Lung (tissue), 12 donors: ENCODE results near the gene MATR3. TPM values are rescaled to one million over a fixed set of nuclear protein-coding genes. Genes with fewer than 3 reads are reported as not detected.

Experiments
- ATAC-seq: fragments of 200-7000 bp; cut with Tn5 transposase; one replicate; pipeline ENCODE4 v1.9.1; 2020; ENCODE audit warnings: moderate number of reproducible peaks; ENCODE audit not compliant: insufficient read depth, low FRiP score
- DNase-seq, 3 donors: peaks; one replicate each; pipeline ENCODE4 v3.0.0-alpha.2; 2013 to 2017
- H3K27ac ChIP-seq, 2 donors: one replicate each; pipeline ENCODE4 v1.5.1; 2013; ENCODE audit warnings: mild to moderate bottlenecking in 2 of 2, moderate library complexity in 2 of 2, control low read depth in 1 of 2, inconsistent platforms in 1 of 2, low read depth in 1 of 2, low read length in 1 of 2
- H3K27me3 ChIP-seq, 3 donors: one replicate each; pipeline ENCODE4 v1.5.1; 2013; ENCODE audit warnings: low read length in 2 of 3; ENCODE audit not compliant: control insufficient read depth in 3 of 3, insufficient read depth in 3 of 3
- H3K36me3 ChIP-seq, 4 donors: one replicate each; pipeline ENCODE4 v1.5.1; 2013; ENCODE audit warnings: low read length in 4 of 4, mild to moderate bottlenecking in 1 of 4, moderate library complexity in 1 of 4; ENCODE audit not compliant: control insufficient read depth in 4 of 4, insufficient read depth in 4 of 4
- H3K4me1 ChIP-seq, 5 donors: one replicate each; pipeline ENCODE4 v1.5.1; 2013; ENCODE audit warnings: low read length in 5 of 5, mild to moderate bottlenecking in 2 of 5, moderate library complexity in 1 of 5; ENCODE audit not compliant: control insufficient read depth in 5 of 5, insufficient read depth in 5 of 5
- H3K4me3 ChIP-seq: one replicate; pipeline ENCODE4 v1.5.1; 2013; ENCODE audit warnings: mild to moderate bottlenecking, control low read depth, moderate library complexity
- H3K9ac ChIP-seq, 2 donors: one replicate each; pipeline ENCODE4 v1.5.1; 2013; ENCODE audit warnings: low read length in 2 of 2, control low read depth in 1 of 2; ENCODE audit not compliant: insufficient read depth in 1 of 2
- H3K9me3 ChIP-seq, 4 donors: one replicate each; pipeline ENCODE4 v1.5.1; 2013; ENCODE audit warnings: low read length in 3 of 4, mild to moderate bottlenecking in 1 of 4, moderate library complexity in 1 of 4; ENCODE audit not compliant: control insufficient read depth in 4 of 4, insufficient read depth in 3 of 4
- CTCF ChIP-seq: IDR thresholded peaks from 2 replicates; pipeline ENCODE4 v1.5.1; 2012; ENCODE audit warnings: mild to moderate bottlenecking; ENCODE audit errors: control extremely low read depth, extremely low read depth
- WGBS, 2 donors: extraction: QIAGEN DNeasy Blood & Tissue Kit; methylation state at CpG; one replicate each; pipeline ENCODE4 v1.1.7; 2013; 5-methylcytosine and 5-hydroxymethylcytosine counted together
- polyA plus RNA-seq, 2 donors: library from polyadenylated mRNA; stranded (reverse); fragments of 200-250 nt; gene quantifications; one replicate each; pipeline ENCODE4 v1.2.1, GENCODE V29; 2013
- total RNA-seq, 2 donors: library from RNA; depleted of rRNA in 1 of 2; stranded (reverse); fragments of >200 nt in 1 of 2; gene quantifications; one replicate each; pipeline ENCODE4 v1.2.1, GENCODE V29; 2014 to 2021
- donor health status: control.
- donor health status: control.
- donor health status: Bipolar disorder and iron deficiency.
- donor health status: healthy.
- donor health status: DM: yes; HTN: yes; CAD: no.

Gene MATR3
- total and polyA plus RNA-seq, 4 donors = 89.9 to 461 (median 100) TPM

GRCh38 chr5:139368613-139369012 is 75.1 kb downstream of the MATR3 start:
- ATAC-seq (no peak), DNase-seq (peak in 1 of 3 donors; percentile 19)
- peaks cover 21 to 44% (median 30%) of the 10 kb centered on the region in 4 donors for H3K36me3 ChIP-seq

GRCh38 chr5:139369181-139369580 is 75.6 kb downstream of the MATR3 start:
- H3K9ac ChIP-seq = no peak overlapping the region
- 94 to 95% methylated on average over 1 of the region's 1 CpG for WGBS, 2 donors
- TF ChIP-seq CTCF = no peak
- peaks cover 17 to 39% (median 28%) of the 10 kb centered on the region in 4 donors for H3K36me3 ChIP-seq
- H3K4me3 ChIP-seq = no peak overlapping the region
- DNase-seq (no peak), ATAC-seq (no peak)
- no peak overlapping the region for H3K27ac ChIP-seq
- H3K9me3 ChIP-seq = no peaks in the 10 kb centered on the region
- H3K27me3 ChIP-seq = no peaks in the 10 kb centered on the region
- peaks cover 0 to 3% (median 0%) of the 10 kb centered on the region in 5 donors for H3K4me1 ChIP-seq

More at GRCh38 chr5:139368613-139369012, 75.1 kb downstream of the MATR3 start:
- no peak for TF ChIP-seq CTCF
- Histone ChIP-seq H3K27me3 (no peaks in the 10 kb centered on the region), H3K27ac (no peak overlapping the region), H3K4me1 (peaks cover 0 to 3% (median 0%) of the 10 kb centered on the region in 5 donors), H3K4me3 (no peak overlapping the region), H3K9ac (no peak overlapping the region), H3K9me3 (no peaks in the 10 kb centered on the region)
- WGBS, 2 donors = 79 to 83% methylated on average over 2 of the region's 2 CpGs

GRCh38 chr5:139371482-139372435 is 78.2 kb downstream of the MATR3 start:
- no peak overlapping the region for H3K9ac ChIP-seq
- peaks cover 0 to 3% (median 0%) of the 10 kb centered on the region in 5 donors for H3K4me1 ChIP-seq
- H3K27ac ChIP-seq = no peak overlapping the region
- H3K9me3 ChIP-seq = no peaks in the 10 kb centered on the region
- H3K36me3 ChIP-seq = peaks cover 11 to 24% (median 22%) of the 10 kb centered on the region in 4 donors
- ATAC-seq (no peak), DNase-seq (no peak)
- no peak overlapping the region for H3K4me3 ChIP-seq
- 73 to 83% methylated on average over 7 of the region's 7 CpGs for WGBS, 2 donors
- no peak for TF ChIP-seq CTCF
- no peaks in the 10 kb centered on the region for H3K27me3 ChIP-seq
